Activated naive CD4-positive, alpha-beta T cell treated with anti-CD3 and anti-CD28 coated beads, Interleukin-2, amount 50 U/mL, for 16 hours (primary cell): ENCODE results near the gene KLHL18.
A peak's percentile ranks its signal among the peaks of the same experiment; 100 is the strongest.
"Not testable (repeated sequence)": the region's sequence is repeated elsewhere in the genome, so short reads cannot be mapped to it uniquely, and the experiment has no call there.

Experiments used
- DNase-seq: peaks from one replicate; pipeline ENCODE4 v3.0.0-alpha.2; 2020

KLHL18 gene

DNA sequence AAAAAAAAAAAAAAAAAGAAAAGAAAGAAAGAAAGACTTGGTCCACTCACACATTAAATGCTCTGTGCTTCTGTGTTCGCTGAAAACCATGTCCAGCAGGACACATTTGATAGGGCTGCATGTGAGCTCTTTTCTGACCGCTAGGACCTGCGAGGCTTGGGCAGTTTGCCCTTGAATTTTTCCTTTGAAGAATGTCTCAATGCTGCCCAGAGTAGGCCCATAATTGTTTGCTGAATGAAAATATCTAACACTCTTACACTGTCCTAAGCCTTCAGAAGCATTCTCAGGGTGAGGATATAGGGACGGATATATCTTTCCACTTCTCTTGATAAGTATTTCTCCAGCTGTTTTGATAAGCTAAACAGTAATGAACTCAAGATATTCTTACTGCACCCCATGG, 6.2 kb upstream of the KLHL18 start:
- DNase-seq, result no peak

GRCh38 chr3:47280519-47280918, 2.2 kb upstream of the KLHL18 start:
- DNase-seq, result no peak

DNA sequence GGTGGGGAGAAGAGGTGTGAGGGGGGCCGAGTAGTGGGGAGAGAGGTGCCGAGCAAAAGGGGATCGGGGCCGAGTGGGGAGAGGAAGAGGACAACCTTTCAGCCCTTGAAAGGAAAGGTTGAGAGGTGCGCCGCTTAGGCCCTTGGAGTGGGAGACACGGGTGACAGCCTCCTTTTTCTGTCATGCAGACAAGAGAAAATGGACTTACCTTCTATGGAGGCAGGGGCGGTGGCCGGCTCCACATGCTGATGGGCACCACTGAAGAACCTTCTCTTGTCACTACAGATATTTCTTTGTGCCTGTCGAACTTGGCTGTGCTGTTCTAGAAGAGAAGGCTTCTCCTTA, 421 bp downstream of the KLHL18 start:
- DNase-seq, result peak; percentile 22

- DNase-seq, result peak; percentile 18
These were observed 1.0 kb downstream of the KLHL18 start for GRCh38 chr3:47283591-47284364.

GRCh38 chr3:47288966-47289910, 6.5 kb downstream of the KLHL18 start:
- DNase-seq, result no peak

DNA sequence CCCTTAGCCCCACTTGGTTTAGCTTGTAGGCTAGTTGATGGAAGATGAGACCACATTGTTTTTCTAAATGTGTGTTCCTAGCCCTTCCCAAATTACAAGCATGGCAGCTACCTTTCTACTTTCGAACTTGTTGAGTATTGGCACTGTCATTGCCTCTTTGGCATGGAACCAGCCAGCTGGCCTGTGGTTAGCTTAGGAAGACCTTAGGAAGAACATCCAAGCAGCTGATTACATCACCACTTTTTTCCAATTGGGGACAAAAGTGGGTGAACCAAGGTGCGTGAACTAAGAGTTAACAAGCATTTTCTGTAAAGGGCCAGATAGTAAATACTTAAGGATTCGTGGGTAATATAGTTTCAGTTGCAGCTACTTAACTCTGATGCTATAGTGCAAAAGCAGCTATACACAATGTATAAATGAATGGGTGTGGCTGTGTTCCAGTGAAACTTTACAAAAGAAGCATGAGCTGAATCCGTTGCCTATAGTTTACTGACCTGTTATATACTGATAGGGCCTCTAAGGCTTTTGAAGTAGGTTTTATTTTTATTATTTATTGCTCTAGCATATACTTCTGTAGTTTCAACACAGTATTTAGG, 8.5 kb downstream of the KLHL18 start:
- no peak for DNase-seq

GRCh38 chr3:47291754-47292420, 9.1 kb downstream of the KLHL18 start:
- not testable (repeated sequence) for DNase-seq

DNA sequence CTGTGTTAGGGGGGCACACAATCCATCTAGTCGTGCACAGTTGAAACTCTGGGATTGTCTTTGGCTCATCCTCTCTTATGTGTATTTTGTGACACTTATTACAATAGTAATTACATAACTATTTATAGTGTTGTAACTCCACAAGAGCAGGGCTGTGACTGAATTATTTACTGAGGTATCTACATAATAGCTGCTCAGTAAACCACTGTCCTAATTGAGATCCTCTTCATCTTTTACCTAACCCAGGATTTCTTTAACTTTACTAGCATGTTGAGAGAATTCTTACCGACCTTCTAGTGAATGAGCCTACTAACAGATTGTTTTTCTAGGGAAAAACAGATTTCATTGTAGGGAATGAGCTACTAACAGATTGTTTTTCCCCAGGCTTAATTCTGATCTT, 11.1 kb downstream of the KLHL18 start:
- no peak for DNase-seq

- no peak for DNase-seq
These were observed 11.6 kb downstream of the KLHL18 start for GRCh38 chr3:47294392-47294791.

GRCh38 chr3:47295322-47295721, 12.6 kb downstream of the KLHL18 start:
- DNase-seq, result no peak

DNA sequence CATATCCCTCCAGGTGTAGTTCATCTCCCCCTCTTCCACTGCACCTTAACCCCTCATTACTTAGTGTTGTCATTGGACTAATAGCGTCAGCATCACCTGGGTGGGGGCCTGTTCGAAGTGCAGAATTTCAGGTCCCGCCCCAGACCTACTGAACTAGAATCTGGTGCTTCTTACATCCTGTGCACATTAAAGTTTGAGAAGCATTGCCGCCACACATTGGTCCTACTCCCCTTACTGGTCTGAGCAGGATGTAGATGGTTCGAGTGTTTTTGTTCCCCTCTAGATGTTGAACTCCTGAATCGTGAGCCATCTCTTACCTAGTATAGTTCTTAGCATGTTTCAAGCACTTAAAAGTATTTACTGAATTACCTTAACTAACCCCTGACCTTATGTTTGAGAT, 13.2 kb downstream of the KLHL18 start:
- no peak for DNase-seq

- DNase-seq, result no peak
These were observed 14.0 kb downstream of the KLHL18 start for GRCh38 chr3:47296562-47297302.

DNA sequence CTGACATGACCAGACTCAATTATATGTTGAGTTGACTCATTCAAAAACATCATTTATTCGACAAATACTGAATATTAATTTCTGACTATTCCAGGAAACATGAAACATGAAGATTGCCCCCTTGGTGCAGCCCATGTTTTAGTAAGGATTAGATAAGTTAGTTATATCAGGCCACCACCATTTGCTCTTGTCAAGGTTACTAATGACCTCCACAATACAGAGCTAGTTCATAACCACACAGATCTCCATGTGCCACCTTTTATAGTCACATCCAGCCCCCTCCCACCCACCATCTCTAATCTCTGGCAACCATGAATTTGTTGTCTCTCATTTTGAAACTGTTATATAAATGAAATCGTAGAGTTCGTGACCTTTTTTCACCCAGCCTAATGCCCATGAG, 15.7 kb downstream of the KLHL18 start:
- no peak for DNase-seq

GRCh38 chr3:47299381-47300318, 16.9 kb downstream of the KLHL18 start:
- DNase-seq, result no peak

DNA sequence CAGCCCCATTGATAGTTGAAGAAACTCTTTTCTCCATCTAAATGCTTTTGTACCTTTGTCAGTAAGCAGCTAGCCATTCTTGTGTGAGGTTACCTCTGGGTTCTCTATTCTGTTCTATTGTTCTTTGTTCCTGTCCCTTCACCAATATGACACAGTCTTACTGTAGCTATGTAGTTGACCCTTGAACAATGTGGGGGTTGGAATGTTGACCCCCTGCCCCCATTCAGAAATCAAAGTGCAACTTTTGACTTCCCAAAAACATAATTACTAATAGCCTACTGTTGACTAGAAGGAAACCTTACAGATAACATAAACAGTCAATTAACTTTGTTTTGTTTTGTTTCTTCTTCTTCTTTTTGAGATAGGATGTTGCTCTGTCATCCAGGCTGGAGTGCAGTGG, 18.7 kb downstream of the KLHL18 start:
- no peak for DNase-seq

GRCh38 chr3:47306022-47306421, 23.3 kb downstream of the KLHL18 start:
- no peak for DNase-seq

DNA sequence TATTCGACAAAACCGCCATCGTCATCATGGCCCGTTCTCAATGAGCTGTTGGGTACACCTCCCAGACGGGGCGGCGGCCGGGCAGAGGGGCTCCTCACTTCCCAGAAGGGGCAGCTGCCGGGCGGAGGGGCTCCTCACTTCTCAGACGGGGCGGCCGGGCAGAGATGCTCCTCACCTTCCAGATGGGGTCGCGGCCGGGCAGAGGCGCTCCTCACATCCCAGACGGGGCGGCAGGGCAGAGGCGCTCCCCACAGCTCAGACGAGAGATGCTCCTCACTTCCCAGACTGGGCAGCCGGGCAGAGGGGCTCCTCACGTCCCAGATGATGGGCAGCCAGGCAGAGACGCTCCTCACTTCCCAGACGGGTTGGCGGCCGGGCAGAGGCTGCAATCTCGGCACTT, 26.5 kb downstream of the KLHL18 start:
- DNase-seq, result not testable (repeated sequence)

- DNase-seq, result no peak
These were observed 27.6 kb downstream of the KLHL18 start for GRCh38 chr3:47310391-47310790.

DNA sequence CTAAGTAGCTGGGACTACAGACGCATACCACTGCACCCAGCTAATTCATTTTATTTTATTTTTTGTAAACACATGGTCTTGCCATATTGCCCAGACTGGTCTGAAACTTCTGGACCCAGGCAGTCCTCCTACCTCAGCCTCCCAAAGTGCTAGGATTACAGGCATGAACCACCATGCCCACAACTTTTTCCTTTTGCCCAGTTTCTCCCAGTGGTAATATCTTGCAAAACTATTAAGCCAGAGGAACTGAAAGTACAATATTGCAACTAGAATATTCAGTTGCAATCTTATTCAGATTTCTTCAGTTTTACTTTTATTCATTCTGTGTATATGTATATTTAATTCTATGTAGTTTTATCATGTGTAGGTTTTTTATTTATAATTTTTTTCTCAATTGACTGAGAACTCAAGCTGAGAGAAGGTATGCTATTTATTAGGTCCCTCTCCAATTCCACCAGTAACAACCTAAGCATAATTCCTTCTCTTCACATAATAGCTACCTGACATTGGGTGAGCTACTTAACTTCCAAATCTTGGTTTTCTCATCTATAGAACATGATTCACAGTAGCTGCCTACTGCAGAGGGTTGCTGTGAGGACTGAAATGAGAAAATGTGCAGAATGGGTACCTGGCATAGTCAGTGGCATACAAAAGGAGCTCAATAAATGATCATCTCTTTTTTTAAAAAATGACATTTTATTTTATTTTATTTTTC, 30.8 kb downstream of the KLHL18 start:
- no peak for DNase-seq

DNA sequence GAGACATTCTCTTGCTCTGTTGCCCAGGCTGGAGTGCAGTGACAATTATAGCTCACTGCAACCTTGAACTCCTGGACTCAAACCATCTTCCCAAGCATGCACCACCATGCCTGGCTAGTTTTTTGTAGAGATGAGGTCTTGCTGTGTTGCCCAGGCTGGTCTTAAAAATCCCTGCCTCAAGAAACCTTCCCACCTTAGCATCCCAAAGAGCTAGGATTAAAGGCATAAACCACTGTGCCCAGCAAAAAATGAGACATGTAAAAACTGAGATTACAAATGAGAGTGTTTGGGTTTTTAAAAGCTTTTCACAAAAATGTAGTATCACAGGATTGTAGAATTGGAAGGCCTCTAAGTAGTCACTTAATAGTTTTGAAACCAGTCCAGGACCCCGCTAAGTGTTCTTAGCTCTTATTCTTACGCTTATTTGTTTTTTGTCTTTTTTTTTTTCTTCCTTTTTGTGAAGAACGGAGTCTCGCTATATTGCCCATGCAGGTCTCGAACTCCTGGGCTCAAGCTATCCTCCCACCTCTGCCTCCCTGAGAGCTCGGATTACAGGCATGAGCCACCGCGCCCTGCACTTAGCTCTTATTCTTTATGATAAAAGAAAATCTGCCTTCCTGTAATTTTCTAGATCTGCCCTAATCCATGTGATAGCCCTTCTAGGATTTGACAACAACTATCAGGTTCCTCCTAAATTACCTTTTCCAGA, 31.5 kb downstream of the KLHL18 start:
- DNase-seq, result no peak
